ENCODE results near the gene SUCLG2.

DNA sequence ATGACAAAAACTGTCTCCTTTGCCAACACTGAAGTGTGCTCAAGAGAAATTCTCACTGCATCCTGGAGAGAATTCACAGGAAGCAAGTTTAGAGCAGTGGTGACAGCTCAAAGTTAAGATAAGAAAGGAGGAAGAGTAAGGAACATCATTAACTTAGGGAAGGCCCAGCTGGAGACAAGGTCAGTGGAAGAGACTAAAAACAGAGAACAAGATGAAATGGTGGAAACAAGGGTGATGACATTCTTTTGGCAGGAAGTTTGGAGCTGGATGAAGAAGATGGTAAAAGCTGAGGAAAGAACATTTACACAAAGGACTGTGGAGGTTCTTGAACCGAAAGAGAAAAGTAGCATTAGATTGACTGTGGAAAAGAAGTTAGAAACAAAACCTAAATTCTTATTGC, 6.7 kb upstream of the SUCLG2 start:
- TF ChIP-seq POLR2A (IDR thresholded peaks at IDR 0.05; ENCODE audit: low read depth, low read length) (no peak), PAX5 (IDR thresholded peaks at IDR 0.05; ENCODE audit: insufficient read depth, low read length, severe bottlenecking) (no peak), POLR2AphosphoS5 (IDR thresholded peaks at IDR 0.05; ENCODE audit: low read depth, low read length) (no peak), SPI1 (IDR thresholded peaks at IDR 0.05; ENCODE audit: low read depth, low read length) (no peak), TAF1 (IDR thresholded peaks at IDR 0.05; ENCODE audit: low read depth, low read length) (no peak), POU2F2 (IDR thresholded peaks at IDR 0.05; ENCODE audit: low read depth, low read length) (no peak)

Data from GM12891 (cell line).